Measurements from ENCODE around the gene BCLAF1. TPM values are rescaled to one million over a fixed set of nuclear protein-coding genes. Genes with fewer than 3 reads are reported as not detected.

Gene BCLAF1
- total and polyA plus RNA-seq, 9 donors = 41.0 to 184 (median 161) TPM

GRCh38 chr6:136265101-136265500 is 24.5 kb downstream of the BCLAF1 start:
- intact Hi-C loops (cut with DNase I) = no loop called here
- 92 to 96% (median 92%) methylated on average over 1 of the region's 1 CpG for WGBS, 3 donors
- peaks cover under 1% of the 10 kb centered on the region for H3K36me3 ChIP-seq

GRCh38 chr6:136262940-136263339 is 26.7 kb downstream of the BCLAF1 start:
- no peaks in the 10 kb centered on the region for H3K9me3 ChIP-seq
- no peaks in the 10 kb centered on the region for H3K36me3 ChIP-seq
- H3K4me3 ChIP-seq = no peak overlapping the region
- WGBS, 3 donors = 68 to 85% (median 82%) methylated on average over 1 of the region's 1 CpG
- TF ChIP-seq CTCF (IDR thresholded peaks at IDR 0.05) (no peak), EP300 (IDR thresholded peaks at IDR 0.05) (no peak), POLR2A (IDR thresholded peaks at IDR 0.05) (no peak)
- H3K4me1 ChIP-seq (ENCODE audit: insufficient read depth) = no peaks in the 10 kb centered on the region
- no peak overlapping the region for H3K27ac ChIP-seq
- H3K27me3 ChIP-seq = no peaks in the 10 kb centered on the region
- intact Hi-C loops (cut with DNase I) = no loop called here
- DNase-seq = no peak

More at GRCh38 chr6:136265101-136265500, 24.5 kb downstream of the BCLAF1 start:
- no peak for DNase-seq
- Histone ChIP-seq H3K27ac (no peak overlapping the region), H3K4me3 (no peak overlapping the region), H3K4me1 (ENCODE audit: insufficient read depth) (no peaks in the 10 kb centered on the region), H3K9me3 (no peaks in the 10 kb centered on the region), H3K27me3 (no peaks in the 10 kb centered on the region)
- no peak for TF ChIP-seq POLR2A (IDR thresholded peaks at IDR 0.05)
- no peak for TF ChIP-seq EP300 (IDR thresholded peaks at IDR 0.05)
- TF ChIP-seq CTCF (IDR thresholded peaks at IDR 0.05) = no peak

GRCh38 chr6:136254851-136255466 is 34.7 kb downstream of the BCLAF1 start:
- H3K4me3 ChIP-seq = no peak overlapping the region
- no peaks in the 10 kb centered on the region for H3K36me3 ChIP-seq
- no peaks in the 10 kb centered on the region for H3K9me3 ChIP-seq
- TF ChIP-seq EP300 (IDR thresholded peaks at IDR 0.05) (no peak), CTCF (IDR thresholded peaks at IDR 0.05) (no peak), POLR2A (IDR thresholded peaks at IDR 0.05) (no peak)
- no peak for DNase-seq
- no peak overlapping the region for H3K27ac ChIP-seq
- no peaks in the 10 kb centered on the region for H3K4me1 ChIP-seq (ENCODE audit: insufficient read depth)
- intact Hi-C loops (cut with DNase I) = no loop called here
- H3K27me3 ChIP-seq = no peaks in the 10 kb centered on the region

GRCh38 chr6:136253734-136254133 is 35.9 kb downstream of the BCLAF1 start:
- no peak for DNase-seq
- Histone ChIP-seq H3K4me1 (ENCODE audit: insufficient read depth) (peaks cover 3% of the 10 kb centered on the region), H3K27ac (no peak overlapping the region), H3K27me3 (no peaks in the 10 kb centered on the region), H3K36me3 (no peaks in the 10 kb centered on the region), H3K4me3 (no peak overlapping the region), H3K9me3 (no peaks in the 10 kb centered on the region)
- intact Hi-C loops (cut with DNase I) = no loop called here
- no peak for TF ChIP-seq CTCF (IDR thresholded peaks at IDR 0.05)
- WGBS, 3 donors = 70 to 71% (median 71%) methylated on average over 6 of the region's 6 CpGs

Data from ovary (tissue), 9 donors.